Caki2 (cell line): ENCODE measurements around the gene RRN3. TPM values are rescaled to one million over a fixed set of nuclear protein-coding genes. Genes with fewer than 3 reads are reported as not detected.
"Not testable (repeated sequence)": the region's sequence is repeated elsewhere in the genome, so short reads cannot be mapped to it uniquely, and the experiment has no call there.

ENCODE experiments used
- DNase-seq: peaks from one replicate; pipeline ENCODE4 v3.0.0-alpha.2; 2015; ENCODE audit warnings: low read depth
- in situ Hi-C: cut with HindIII; loops from 2 replicates; pipeline ENCODE4 v1.10.0; 2016; ENCODE audit warnings: low sequenced_read_pairs, low pct_unique_long_range_greater_than_20kb, mixed read lengths
- total RNA-seq: library from RNA; depleted of rRNA; stranded (reverse); fragments of >200 nt; shearing (Covaris generic); gene quantifications from 2 replicates; pipeline ENCODE4 v1.2.3, GENCODE V29; 2014; ENCODE audit warnings: low replicate concordance

RRN3 gene
- total RNA-seq, 1 experiment from 2014 or later = 22.4 TPM

DNA sequence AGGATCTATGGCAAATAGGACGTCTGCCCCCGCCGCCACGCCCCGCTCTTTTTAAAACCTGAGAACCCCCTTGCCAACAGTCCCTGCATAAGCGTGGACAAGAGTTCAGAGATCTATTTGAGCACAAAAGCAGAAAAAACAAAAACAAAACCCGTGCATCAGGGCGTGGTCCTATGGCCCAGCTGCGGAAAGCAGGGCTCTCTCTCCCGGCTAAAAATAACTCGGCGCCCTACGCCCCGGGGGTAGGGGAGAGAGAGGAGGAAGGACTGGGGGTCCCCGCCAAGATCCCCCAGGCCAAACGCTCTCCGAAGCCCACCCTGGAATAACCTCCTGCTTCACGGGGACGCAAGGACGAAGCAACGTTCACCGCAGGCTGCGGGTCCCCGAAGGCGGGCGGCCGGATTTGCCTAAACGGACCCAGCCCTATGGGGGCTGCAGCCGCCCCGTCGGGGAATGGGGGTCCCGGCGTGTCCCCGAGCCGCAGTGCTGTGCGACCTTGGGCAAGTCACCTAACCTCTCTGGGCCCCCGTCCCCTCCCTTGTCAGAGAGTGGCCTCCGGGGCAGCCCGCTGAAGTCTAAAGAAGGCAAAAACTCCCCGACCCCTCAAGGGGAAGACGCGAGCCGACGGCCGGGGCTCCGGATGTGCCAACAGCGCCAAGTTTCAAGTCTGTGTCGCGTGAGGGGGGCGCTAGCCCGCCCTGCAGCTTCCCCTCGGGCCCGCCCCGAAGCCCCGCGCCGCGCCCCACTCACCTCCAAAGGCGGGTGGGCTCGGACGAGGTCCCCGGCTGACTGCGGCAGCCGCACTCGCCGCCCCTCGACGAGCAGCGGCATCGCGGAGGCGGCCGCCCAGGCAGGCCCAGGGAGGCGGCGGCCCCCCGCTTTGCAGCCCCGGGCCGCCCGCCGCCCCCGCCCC is 38.7 kb downstream of the RRN3 start:
- in situ Hi-C loops = no loop called here
- no peak for DNase-seq

DNA sequence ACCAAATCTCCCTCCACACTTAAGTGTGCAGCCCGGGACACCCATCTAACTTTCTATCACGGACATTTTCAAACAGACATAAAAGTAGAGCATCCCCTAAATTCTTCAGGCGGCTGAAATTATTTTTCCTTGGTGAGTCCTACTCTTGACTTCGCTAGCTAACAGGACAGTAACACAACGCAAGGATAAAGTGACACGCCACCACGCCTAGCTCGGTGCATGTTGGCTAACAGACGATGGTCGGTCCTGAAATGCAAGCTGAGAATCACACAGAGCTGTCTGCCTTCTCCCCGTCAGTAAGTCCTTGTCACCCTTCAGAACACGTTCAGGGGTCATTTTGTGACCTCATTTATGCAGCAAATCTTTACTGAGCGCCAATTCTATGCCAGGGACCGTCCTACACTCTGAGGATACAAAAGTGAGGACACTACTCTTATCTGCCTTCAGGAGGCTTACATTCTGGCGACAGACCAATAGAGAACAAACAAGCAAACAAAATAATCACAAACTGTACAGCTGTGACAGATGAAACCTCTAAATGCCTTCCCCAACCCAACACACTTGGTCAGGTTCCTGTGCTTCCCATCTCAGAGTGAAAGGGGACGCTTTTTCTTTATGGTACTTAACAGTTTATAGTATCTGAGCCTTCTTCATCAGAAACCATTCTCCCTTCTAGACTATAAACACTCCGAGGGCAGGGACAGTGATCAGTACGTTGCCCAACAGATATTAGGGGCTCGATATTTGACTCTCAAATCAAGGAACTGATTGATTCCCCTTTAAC is 39.5 kb downstream of the RRN3 start:
- DNase-seq = no peak
- in situ Hi-C loops = no loop called here

DNA sequence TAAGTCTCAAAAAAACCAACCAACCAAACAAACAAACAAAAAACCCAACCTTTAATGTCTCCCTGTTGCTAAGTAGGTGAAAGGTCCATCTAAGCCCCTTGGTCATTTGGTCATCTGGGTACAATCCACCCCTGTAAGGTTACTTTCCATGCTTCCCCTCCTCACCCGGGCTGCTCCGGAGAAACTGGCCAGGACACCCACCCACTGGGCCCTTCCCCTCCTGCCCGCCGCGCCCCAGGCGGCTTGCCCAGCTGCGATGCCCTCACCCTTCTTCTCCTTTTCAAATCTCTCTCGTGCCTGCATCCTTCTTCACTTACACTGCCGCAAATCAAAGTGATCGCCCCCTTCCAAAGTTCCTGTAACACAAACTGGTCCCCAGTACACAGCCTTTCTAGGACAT is 40.2 kb downstream of the RRN3 start:
- DNase-seq = no peak
- in situ Hi-C loops = no loop called here

DNA sequence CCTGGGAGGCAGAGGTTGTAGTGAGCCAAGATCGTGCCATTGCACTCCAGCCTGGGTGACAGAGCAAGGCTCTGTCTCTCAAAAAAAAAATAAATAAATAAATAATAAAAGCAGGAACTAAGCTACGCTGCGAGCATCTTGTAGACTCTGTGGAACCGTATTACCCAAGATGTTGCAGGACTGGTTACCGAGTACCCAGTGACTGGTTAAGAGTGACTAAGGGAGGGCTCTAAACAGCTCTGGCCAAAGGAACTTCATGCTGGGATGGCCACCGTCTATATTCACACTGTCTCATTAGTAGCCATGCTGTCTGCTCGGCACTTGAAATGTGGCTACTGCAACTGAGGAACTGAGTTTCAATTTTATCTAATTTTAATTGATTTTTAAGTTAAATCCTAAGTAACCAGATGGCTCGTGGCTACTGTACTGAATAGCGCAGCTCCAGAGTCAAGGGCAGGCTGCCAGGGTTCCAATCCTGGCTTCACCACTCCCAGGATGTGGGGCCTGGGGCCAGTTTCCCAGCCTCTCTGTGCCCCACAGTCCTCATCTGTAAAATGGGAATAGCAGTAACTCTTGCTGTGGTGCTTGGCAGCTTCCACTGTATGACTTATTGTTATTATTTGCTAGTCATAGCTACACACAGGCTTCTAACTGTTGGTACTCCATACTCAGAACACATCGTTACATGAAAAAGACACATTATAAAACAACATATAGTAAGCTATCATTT is 41.2 kb downstream of the RRN3 start:
- no peak for DNase-seq
- in situ Hi-C loops = no loop called here

DNA sequence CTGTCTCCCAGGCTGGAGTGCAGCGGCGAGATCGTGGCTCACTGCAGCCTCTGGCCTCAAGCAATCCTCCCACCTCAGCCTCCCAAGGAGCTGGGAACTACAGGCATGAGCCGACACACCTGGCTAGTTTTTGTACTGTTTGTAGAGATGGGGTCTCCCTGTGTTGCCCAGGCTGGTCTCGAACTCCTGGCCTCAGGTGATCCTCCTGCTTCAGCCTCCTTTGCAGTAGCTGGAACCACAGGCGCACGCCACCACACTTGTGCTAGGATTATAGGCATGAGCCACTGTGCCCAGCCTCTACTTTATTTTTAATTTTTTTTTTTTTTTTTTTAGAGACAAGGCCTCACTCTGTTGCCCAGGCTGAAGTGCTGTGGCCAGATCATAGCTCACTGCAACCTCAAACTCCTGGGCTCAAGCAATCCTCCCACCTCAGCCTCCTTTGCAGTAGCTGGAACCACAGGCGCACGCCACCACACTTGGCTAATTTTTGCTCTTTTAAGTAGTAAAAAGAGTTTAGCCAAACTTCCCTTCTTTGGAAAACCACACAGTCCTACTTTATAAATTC is 42.6 kb downstream of the RRN3 start:
- in situ Hi-C loops = no loop called here
- no peak for DNase-seq

DNA sequence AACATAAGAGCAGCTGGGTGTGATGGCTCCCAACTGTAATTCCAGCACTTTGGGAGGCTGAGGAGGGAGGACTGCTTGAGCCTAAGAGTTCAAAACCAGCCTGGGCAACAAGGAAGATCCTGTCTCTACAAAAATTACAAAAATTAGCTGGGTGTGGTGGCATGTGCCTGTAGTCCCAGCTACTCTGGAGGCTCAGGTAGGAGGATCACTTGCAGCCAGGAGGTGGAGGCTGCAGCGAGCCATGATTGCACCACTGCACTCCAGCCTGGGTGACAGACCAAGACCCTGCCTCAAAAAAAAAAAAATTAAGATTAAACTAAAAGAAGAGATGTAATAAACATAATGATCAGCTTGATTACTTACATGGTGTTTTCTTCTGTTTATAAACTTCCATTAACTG is 43.6 kb downstream of the RRN3 start:
- in situ Hi-C loops, DNase-seq: not testable (repeated sequence)

DNA sequence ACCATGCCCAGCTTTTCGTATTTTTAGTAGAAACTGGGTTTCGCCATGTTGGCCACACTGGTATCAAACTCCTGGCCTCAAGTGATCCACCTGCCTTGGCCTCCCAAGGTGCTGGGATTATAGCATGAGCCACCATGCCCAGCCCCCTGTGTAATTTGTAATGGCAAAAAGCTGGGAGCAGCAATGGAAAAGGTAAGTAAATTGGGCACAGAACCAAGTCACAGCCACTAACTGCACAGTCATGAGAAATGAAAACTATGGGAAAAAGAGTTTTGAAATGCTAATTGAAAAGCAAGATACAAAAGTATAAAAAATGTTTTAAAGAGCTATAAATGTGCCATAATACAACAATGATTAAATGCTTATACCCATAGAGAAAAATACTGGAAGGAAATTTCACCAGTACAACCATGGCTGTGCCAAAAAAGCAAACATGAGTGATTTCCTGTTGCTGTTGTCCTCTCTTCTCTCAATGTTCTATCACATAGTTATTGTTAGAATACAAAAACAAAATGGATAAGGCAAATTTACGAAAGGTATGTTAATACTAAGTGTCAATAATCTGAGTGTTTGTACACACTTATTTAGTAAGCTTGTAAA is 44.4 kb downstream of the RRN3 start:
- no peak for DNase-seq
- in situ Hi-C loops = no loop called here

DNA sequence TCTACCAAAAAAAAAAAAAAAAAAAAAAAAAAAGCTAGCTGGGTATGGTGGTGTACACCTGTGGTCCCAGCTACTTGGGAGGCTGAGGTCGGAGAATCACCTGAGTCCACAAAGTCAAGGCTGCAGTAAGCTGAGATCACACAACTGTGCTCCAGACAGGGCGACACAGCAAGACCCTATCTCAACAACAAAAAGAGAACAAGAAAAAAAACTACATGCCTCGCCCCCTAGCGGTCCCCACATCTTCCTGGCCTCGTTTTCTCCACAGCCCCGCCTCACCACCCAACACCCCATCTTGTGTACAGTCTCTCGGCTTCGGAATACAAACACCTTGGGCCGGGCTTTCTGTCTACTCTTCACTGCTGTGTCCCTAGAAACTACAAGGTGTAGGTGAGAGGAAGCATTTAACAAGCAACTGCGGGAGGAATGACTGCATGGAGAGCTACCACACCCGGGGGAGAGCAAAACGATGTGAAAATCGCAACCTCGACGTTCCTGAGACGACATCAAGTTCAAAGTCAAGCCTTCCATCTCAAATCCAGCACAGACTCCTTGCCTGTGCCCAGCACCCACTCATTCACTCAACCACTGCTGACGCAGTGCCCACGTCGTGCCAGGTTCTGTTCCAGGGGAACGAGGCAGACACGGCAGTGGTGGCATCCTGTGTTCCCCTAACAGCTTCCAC is 47.2 kb downstream of the RRN3 start:
- DNase-seq = no peak
- in situ Hi-C loops = no loop called here

DNA sequence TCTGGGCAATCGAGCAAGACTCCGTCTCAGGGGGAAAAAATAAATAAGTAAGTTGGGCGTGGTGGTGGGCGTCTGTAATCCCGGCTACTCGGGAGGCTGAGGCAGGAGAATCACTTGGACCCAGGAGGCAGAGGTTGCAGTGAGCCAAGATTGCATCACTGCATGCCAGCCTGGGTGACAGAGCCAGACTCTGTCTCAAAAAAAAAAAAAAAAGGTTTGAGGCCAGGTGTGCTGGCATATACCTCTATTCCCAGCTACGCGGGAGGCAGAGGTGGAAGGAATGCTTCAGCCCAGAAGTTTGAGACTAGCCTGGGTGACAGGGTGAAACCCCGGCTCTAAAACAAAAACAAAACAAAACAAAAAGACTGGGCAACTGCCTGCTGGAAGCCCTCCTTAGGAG is 48.8 kb downstream of the RRN3 start:
- DNase-seq, in situ Hi-C loops: not testable (repeated sequence)

DNA sequence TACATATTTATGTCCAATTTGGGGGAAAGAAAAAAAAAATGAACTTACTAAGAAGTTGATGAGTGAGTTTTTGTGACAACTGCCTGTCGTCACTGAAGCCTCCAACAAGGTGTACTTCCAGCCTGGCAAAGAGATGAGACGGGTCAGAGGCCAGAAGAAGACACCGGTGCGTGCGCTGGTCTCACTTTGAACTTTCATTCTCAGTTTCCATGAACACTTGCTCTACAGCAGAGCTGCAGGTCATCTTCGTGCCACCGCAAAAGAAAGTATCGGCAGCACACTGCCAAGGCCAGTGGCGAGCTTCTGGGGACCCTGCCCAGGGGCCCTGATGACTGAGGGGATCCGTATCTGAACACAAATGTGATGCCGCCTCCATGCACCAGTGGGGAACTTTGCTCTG is 49.8 kb downstream of the RRN3 start:
- no peak for DNase-seq
- in situ Hi-C loops = no loop called here

DNA sequence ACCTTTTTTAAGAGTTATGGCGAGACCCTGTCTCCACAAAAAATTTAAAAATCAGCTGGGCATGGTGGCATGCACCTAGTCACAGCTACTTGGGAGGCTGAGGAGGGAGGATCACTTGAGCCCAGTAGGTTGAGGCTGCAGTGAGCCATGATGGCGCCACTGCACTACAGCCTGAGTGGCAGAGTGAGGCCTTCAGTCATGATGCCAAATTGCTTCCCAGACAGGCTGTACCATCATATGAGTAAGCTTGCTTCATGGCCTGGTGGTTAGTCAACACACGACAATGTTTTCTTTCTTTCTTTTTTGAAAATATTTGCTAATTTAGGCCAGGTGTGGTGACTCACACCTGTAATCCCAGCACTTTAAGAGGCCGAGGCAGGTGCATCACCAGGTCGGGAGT is 50.7 kb downstream of the RRN3 start:
- no peak for DNase-seq
- in situ Hi-C loops = no loop called here

DNA sequence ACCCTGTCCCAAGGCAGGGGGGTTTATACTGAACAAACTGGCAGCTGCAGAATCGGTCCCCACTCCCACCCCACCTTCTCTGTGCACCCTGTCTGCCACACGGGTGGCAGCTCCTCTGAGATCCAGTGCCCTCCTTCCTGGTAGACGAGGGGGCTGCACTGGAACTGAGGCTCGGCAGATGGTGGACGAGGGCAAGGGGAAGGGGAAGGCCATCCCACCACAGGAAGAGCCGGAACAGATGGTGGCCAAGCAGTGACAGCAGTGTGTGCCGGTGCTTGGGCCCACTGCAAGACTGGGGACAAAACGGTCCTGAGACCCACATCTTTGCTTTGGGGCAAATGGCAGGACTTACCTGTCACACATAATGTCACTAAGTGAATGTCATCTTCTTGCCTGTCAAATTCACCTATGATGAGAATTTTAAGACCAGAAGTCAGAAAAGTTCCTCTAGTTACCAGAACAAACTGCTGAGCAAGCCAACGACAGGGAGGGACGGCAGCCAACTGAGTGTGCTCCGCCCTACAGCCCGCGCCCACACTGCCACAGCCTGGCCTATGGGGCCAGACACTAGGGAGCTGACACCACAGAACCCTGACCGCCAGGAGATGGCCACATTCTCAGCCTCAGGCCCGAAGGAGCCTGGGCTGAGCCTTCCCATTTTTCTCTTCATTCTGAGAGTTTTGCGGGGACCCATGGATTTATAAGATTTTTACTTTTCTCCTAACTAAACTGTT is 52.6 kb downstream of the RRN3 start:
- in situ Hi-C loops = no loop called here
- DNase-seq = peak; percentile 40

DNA sequence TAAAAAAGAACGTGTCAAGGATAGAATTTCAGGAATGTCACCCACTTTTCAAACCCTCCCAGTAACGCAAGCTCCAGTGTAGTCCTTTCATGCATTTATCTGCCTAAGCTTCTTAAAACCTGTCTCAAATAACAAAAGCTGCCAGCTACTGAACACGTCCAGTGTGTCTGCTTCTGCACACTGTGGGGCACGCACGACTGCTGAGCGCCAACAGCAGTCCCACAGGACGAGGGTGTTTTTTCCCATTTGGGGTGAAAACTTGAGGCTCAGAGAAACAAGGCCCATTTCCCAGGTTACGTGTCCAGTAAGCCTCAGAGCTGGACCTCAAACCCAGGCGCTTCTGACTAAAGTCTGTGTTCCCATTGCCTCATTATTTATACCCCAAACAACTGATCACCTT is 55.4 kb downstream of the RRN3 start:
- no peak for DNase-seq
- in situ Hi-C loops = no loop called here

DNA sequence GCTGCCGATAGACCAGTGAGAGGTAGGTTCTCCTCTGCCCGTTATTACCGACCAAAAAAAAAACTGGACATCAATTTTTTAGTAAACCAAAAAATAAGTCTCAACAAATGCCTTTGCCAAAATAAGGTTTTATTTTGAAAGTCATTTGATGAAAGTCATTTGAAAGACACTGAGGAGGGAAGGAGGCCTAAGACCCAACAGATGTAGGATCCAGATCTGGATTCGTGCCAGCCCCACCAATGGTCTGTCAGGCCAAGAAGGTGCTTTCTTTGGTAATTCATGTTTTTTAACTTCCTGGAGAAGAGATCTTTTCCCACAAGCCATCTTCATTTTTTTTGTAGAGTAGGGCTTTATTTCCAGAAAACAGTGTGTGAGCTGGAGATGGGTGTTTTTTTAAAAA is 56.3 kb downstream of the RRN3 start:
- no peak for DNase-seq
- in situ Hi-C loops = no loop called here

DNA sequence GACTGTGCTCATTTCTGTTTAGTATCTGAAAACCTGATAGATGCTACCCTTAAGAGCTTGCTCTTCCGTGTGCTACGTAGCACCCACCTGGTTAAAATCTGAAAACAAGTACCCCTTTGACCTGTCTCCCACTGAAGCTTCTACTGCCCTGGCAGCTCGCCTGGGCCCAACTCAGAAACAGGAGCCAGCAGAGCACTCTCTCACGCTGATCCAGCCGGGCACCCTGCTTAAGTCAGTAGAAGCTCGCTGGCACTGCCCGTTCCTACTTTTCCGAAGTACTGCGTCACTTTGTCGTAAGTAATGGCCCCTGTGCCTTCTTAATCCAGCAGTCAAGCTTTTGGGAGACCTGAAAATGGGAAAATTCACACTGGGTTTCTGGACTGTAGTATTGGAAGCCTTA is 57.1 kb downstream of the RRN3 start:
- in situ Hi-C loops = no loop called here
- no peak for DNase-seq

DNA sequence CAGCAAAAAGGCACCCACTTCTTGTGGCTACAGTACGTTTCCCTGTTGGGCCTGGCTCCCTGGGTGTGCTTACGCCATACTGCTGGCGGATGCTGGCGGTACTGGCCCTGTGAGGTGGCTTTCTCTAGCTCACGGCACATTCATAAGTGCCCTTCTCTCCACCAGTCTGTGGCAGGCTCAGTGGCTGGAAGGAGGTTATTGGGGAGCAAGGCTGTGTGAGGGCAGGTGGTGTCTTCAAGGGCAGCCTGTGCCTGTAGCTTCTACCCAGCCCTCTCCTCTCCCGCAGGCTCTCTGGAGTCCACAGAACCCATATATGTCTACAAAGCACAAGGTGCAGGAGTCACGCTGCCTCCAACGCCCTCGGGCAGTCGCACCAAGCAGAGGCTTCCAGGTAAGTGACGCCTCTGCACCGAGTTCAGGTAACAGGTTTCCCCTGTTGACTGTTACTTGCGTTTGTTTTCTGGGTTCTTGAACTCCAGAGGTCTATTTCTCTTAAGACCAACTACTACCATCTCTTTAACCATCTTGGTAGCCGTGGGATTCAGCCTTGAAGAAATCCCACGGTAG is 58.8 kb downstream of the RRN3 start:
- DNase-seq = no peak
- in situ Hi-C loops = no loop called here
